Transverse colon (tissue), 4 donors: ENCODE measurements around the gene ZNF726.

Source experiments
- EP300 ChIP-seq: sonication (generic); formaldehyde crosslinking; IDR thresholded peaks from one replicate; pipeline ENCODE4 v1.6.1; 2017; ENCODE audit warnings: antibody characterized with exemption, low read depth
- POLR2A ChIP-seq: fragments of 450-650 bp; IDR thresholded peaks from one replicate; pipeline ENCODE4 v1.6.1; 2016; ENCODE audit warnings: antibody characterized with exemption, mild to moderate bottlenecking, moderate library complexity
- POLR2AphosphoS5 ChIP-seq, 3 donors: sonication (generic); formaldehyde crosslinking; IDR thresholded peaks; one replicate each; pipeline ENCODE4 v1.6.1; 2016; ENCODE audit warnings: antibody characterized with exemption in 3 of 3
- TF ChIP-seq, protein P1 (sequence below), 5 experiments: fragments of 200-600 bp in 3 of 5; fragments of 450-650 bp in 2 of 5; sonication (generic) in 3 of 5; IDR thresholded peaks; 1 replicate in 2 of 5; 2 replicates in 3 of 5; pipeline ENCODE4 v1.5.1; 2016 to 2017; ENCODE audit warnings: antibody characterized with exemption in 5 of 5, inconsistent platforms in 3 of 5, mild to moderate bottlenecking in 2 of 5, moderate library complexity in 1 of 5

- no peak for TF ChIP-seq POLR2A
- no peak for TF ChIP-seq POLR2AphosphoS5 (IDR thresholded peaks at IDR 0.05)
- TF ChIP-seq, protein P1, sequence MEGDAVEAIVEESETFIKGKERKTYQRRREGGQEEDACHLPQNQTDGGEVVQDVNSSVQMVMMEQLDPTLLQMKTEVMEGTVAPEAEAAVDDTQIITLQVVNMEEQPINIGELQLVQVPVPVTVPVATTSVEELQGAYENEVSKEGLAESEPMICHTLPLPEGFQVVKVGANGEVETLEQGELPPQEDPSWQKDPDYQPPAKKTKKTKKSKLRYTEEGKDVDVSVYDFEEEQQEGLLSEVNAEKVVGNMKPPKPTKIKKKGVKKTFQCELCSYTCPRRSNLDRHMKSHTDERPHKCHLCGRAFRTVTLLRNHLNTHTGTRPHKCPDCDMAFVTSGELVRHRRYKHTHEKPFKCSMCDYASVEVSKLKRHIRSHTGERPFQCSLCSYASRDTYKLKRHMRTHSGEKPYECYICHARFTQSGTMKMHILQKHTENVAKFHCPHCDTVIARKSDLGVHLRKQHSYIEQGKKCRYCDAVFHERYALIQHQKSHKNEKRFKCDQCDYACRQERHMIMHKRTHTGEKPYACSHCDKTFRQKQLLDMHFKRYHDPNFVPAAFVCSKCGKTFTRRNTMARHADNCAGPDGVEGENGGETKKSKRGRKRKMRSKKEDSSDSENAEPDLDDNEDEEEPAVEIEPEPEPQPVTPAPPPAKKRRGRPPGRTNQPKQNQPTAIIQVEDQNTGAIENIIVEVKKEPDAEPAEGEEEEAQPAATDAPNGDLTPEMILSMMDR (IDR thresholded peaks at IDR 0.05) = no peak
- TF ChIP-seq EP300 = no peak
These were observed 30.3 kb upstream of the ZNF726 start for GRCh38 chr19:23884363-23884762.
